PC-9 (cell line): ENCODE data around the gene TANC2.
A peak's percentile ranks its signal among the peaks of the same experiment; 100 is the strongest.

Source experiments
- CTCF ChIP-seq: fragments of 200-600 bp; sonication (generic); conservative IDR thresholded peaks from 2 replicates; pipeline ENCODE4 v1.6.1; 2017; ENCODE audit warnings: mixed run types, antibody characterized with exemption, mild to moderate bottlenecking, moderate library complexity
- EZH2 ChIP-seq: fragments of 200-600 bp; sonication (generic); IDR thresholded peaks from 2 replicates; pipeline ENCODE4 v1.8.0; 2017; ENCODE audit warnings: antibody characterized with exemption, low read depth

DNA sequence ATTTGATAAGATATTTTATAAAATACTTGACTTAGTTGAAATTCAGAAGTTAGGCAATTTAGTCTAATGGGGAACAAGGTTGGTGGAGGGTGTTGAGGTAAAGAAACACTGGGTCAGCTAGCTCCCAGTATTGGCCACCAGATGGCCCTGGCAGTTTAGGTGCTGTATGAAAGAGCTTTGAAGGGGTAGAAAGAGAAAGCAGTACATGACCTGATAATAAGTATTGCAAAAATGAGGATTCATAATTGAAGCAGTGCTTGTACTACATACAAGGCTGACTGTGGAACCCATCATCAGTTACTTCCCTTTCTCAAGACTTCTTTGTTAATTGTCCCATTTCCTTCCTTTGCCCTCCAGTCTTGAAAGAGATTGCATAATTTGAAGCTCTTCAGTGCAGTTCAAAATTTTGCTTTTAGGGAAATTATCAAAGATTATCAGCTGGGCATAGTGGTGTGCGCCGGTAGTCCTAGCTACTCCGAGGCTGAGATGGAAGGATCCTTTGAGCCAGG lies 29.4 kb downstream of the TANC2 start:
- TF ChIP-seq CTCF (peak; percentile 47), EZH2 (no peak)
